Measurements from ENCODE around the gene CCDC85A.
A peak's percentile ranks its signal among the peaks of the same experiment; 100 is the strongest.

DNA sequence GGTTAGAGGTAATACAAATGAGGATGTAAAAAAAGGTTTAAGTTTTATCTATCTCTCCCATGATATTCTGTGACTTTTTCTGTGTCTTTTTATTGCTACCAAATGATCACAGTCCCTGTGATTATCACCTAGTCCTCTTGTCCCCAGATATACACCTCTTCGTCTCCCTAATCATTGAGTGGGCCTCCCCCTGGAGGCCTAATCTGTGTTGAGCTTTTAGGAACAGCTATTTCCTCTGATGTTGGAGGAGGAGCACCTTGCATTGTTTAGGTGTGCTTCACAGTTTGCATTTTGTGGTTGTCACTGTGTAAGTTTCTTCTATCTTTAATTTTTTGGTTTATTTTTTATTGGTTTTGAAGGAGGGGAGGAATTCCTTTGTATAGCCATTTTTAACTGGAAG lies 33.3 kb downstream of the CCDC85A start:
- TF ChIP-seq JUNB (IDR thresholded peaks at IDR 0.05; ENCODE audit: unreplicated experiment): no peak
- no peak for TF ChIP-seq EZH2phosphoT487 (IDR thresholded peaks at IDR 0.05; ENCODE audit: unreplicated experiment)
- TF ChIP-seq, protein P1, sequence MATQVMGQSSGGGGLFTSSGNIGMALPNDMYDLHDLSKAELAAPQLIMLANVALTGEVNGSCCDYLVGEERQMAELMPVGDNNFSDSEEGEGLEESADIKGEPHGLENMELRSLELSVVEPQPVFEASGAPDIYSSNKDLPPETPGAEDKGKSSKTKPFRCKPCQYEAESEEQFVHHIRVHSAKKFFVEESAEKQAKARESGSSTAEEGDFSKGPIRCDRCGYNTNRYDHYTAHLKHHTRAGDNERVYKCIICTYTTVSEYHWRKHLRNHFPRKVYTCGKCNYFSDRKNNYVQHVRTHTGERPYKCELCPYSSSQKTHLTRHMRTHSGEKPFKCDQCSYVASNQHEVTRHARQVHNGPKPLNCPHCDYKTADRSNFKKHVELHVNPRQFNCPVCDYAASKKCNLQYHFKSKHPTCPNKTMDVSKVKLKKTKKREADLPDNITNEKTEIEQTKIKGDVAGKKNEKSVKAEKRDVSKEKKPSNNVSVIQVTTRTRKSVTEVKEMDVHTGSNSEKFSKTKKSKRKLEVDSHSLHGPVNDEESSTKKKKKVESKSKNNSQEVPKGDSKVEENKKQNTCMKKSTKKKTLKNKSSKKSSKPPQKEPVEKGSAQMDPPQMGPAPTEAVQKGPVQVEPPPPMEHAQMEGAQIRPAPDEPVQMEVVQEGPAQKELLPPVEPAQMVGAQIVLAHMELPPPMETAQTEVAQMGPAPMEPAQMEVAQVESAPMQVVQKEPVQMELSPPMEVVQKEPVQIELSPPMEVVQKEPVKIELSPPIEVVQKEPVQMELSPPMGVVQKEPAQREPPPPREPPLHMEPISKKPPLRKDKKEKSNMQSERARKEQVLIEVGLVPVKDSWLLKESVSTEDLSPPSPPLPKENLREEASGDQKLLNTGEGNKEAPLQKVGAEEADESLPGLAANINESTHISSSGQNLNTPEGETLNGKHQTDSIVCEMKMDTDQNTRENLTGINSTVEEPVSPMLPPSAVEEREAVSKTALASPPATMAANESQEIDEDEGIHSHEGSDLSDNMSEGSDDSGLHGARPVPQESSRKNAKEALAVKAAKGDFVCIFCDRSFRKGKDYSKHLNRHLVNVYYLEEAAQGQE (IDR thresholded peaks at IDR 0.05; ENCODE audit: unreplicated experiment): no peak
- TF ChIP-seq, protein P2, sequence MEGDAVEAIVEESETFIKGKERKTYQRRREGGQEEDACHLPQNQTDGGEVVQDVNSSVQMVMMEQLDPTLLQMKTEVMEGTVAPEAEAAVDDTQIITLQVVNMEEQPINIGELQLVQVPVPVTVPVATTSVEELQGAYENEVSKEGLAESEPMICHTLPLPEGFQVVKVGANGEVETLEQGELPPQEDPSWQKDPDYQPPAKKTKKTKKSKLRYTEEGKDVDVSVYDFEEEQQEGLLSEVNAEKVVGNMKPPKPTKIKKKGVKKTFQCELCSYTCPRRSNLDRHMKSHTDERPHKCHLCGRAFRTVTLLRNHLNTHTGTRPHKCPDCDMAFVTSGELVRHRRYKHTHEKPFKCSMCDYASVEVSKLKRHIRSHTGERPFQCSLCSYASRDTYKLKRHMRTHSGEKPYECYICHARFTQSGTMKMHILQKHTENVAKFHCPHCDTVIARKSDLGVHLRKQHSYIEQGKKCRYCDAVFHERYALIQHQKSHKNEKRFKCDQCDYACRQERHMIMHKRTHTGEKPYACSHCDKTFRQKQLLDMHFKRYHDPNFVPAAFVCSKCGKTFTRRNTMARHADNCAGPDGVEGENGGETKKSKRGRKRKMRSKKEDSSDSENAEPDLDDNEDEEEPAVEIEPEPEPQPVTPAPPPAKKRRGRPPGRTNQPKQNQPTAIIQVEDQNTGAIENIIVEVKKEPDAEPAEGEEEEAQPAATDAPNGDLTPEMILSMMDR (conservative IDR thresholded peaks at IDR 0.05; ENCODE audit: low read depth in 2 of 2): peak; percentile 56 to 60
- TF ChIP-seq EZH2 (IDR thresholded peaks at IDR 0.05; ENCODE audit: low read depth, unreplicated experiment): no peak
- TF ChIP-seq POLR2AphosphoS5 (IDR thresholded peaks at IDR 0.05; ENCODE audit: low read depth): no peak
- TF ChIP-seq CREB1 (CRISPR knock-in tag; IDR thresholded peaks at IDR 0.05; ENCODE audit: low read depth): no peak
- TF ChIP-seq STAT1 (IDR thresholded peaks at IDR 0.05; ENCODE audit: unreplicated experiment): no peak

Data from GM23338 (cell line).